GM13976 (cell line): ENCODE measurements around the gene MTA2.
"Not testable (repeated sequence)": the region's sequence is repeated elsewhere in the genome, so short reads cannot be mapped to it uniquely, and the experiment has no call there.

Experiments
- DNase-seq: peaks from one replicate; pipeline ENCODE4 v3.0.0; 2012; ENCODE audit warnings: low spot score
- CTCF ChIP-seq: IDR thresholded peaks from 2 replicates; pipeline ENCODE4 v1.5.1; 2012; ENCODE audit warnings: borderline replicate concordance, mild to moderate bottlenecking; ENCODE audit not compliant: insufficient read depth; ENCODE audit errors: extremely low read depth, missing control alignments, control extremely low read depth
- in situ Hi-C: fragments of 300-500 bp; cut with MboI; formaldehyde crosslinking; loops from one replicate; pipeline ENCODE4 v1.12.0; 2022; ENCODE audit warnings: low sequenced_read_pairs, mixed read lengths, inconsistent platforms; ENCODE audit not compliant: unreplicated experiment

MTA2 gene

GRCh38 chr11:62574363-62575071 is 27.1 kb downstream of the MTA2 start:
- no peak for TF ChIP-seq CTCF
- in situ Hi-C loops: no loop called here
- DNase-seq: peak; percentile 58

- DNase-seq: peak; percentile 99
- in situ Hi-C loops: no loop called here
- no peak for TF ChIP-seq CTCF
Observed at GRCh38 chr11:62573592-62574362, 27.9 kb downstream of the MTA2 start, which contains the start of gene EEF1G. Gene EEF1G (minus strand): TSS chr11:62573891. CDS start chr11:62573842, 49 bp downstream.

- TF ChIP-seq CTCF: no peak
- DNase-seq: peak; percentile 36
- in situ Hi-C loops: no loop called here
Observed at GRCh38 chr11:62573006-62573591, 28.6 kb downstream of the MTA2 start.

- in situ Hi-C loops: no loop called here
- DNase-seq: no peak
- TF ChIP-seq CTCF: no peak
Observed at GRCh38 chr11:62572431-62572830, 29.2 kb downstream of the MTA2 start.

- DNase-seq, in situ Hi-C loops: not testable (repeated sequence)
Observed at GRCh38 chr11:62571493-62571892, 30.2 kb downstream of the MTA2 start.

GRCh38 chr11:62570903-62571302 is 30.8 kb downstream of the MTA2 start:
- DNase-seq, in situ Hi-C loops: not testable (repeated sequence)

GRCh38 chr11:62569611-62570010 is 32.1 kb downstream of the MTA2 start:
- no peak for DNase-seq
- in situ Hi-C loops: no loop called here
- TF ChIP-seq CTCF: no peak
